Endothelial cell of umbilical vein (primary cell): Measurements from ENCODE around the gene PGBD2. TPM values are rescaled to one million over a fixed set of nuclear protein-coding genes. Genes with fewer than 3 reads are reported as not detected.

Experiments
- BruUV-seq: library from RNA; stranded (reverse); fragments of 400-500 nt; replicated peaks from 2 replicates; lab custom pipeline; 2021; lab: Mats Ljungman, UMichigan
- CTCF ChIA-PET: fragments of 300-600, 350-600 bp; sonication (Branson Sonifier 250); formaldehyde crosslinking; loops from one replicate; lab custom pipeline; 2021; ENCODE audit warnings: antibody characterized with exemption, inconsistent platforms; lab: Charles Lee
- POLR2A ChIA-PET: fragments of 300-600, 350-600 bp; sonication (Branson Sonifier 250); formaldehyde crosslinking; loops from one replicate; lab custom pipeline; 2021; ENCODE audit warnings: antibody characterized with exemption, inconsistent platforms; lab: Charles Lee
- DNase-seq: peaks from one replicate; pipeline ENCODE4 v3.0.0-alpha.2; 2011; ENCODE audit warnings: low read depth, low spot score
- FAIRE-seq: peaks from 2 replicates; lab custom pipeline; 2011; peaks lifted over from hg19 to GRCh38; lab: Jason Lieb, UNC
- H2AFZ ChIP-seq: 2 replicates; pipeline ENCODE4 v1.6.0; 2012; ENCODE audit warnings: low read depth, low read length, control low read depth, inconsistent platforms
- H3K27ac ChIP-seq: 2 replicates; pipeline ENCODE4 v1.5.1; 2011; ENCODE audit warnings: low read depth, mild to moderate bottlenecking, control low read depth, low read length, moderate library complexity; ENCODE audit not compliant: insufficient read depth
- H3K27me3 ChIP-seq, 2 experiments: 2 replicates each; pipeline versions ENCODE4 v1.6.0 to v1.6.1; 2011; ENCODE audit warnings: low read length in 2 of 2, mixed read lengths in 1 of 2; ENCODE audit not compliant: control insufficient read depth in 2 of 2, insufficient read depth in 2 of 2
- H3K36me3 ChIP-seq, 2 experiments: 2 replicates in 1 of 2; 3 replicates in 1 of 2; pipeline ENCODE4 v1.5.1; 2011; ENCODE audit warnings: low read length in 2 of 2, mild to moderate bottlenecking in 1 of 2, moderate library complexity in 1 of 2; ENCODE audit not compliant: control insufficient read depth in 2 of 2, insufficient read depth in 2 of 2; ENCODE audit errors: extremely low read depth in 1 of 2
- H3K4me1 ChIP-seq: 3 replicates; pipeline ENCODE4 v1.5.1; 2011; ENCODE audit warnings: mild to moderate bottlenecking, low read length; ENCODE audit not compliant: control insufficient read depth, insufficient read depth; ENCODE audit errors: extremely low read depth
- H3K4me2 ChIP-seq: 2 replicates; pipeline ENCODE4 v1.6.1; 2011; ENCODE audit warnings: low read length, control low read depth, mixed read lengths; ENCODE audit not compliant: insufficient read depth
- H3K4me3 ChIP-seq, 3 experiments: fragments of 200-600 bp in 1 of 3; sonication (generic), shearing (Covaris generic) in 1 of 3; replicated peaks in 1 of 3; 2 replicates each; pipeline ENCODE4 v1.5.1; 2011 to 2016; ENCODE audit warnings: control low read depth in 3 of 3, low read length in 3 of 3, mild to moderate bottlenecking in 2 of 3, inconsistent platforms in 1 of 3, low read depth in 1 of 3, moderate library complexity in 1 of 3; ENCODE audit not compliant: insufficient read depth in 1 of 3
- H3K79me2 ChIP-seq: 2 replicates; pipeline ENCODE4 v1.6.0; 2012; ENCODE audit warnings: low read length, inconsistent platforms; ENCODE audit not compliant: control insufficient read depth, insufficient read depth
- H3K9ac ChIP-seq: replicated peaks from 2 replicates; pipeline ENCODE3; 2011; ENCODE audit warnings: low read length, control low read depth; ENCODE audit not compliant: insufficient read depth; ENCODE audit errors: extremely low read depth
- H3K9me1 ChIP-seq: replicated peaks from 3 replicates; pipeline ENCODE4 v1.6.0; 2011; ENCODE audit warnings: mild to moderate bottlenecking, low read length; ENCODE audit not compliant: control insufficient read depth, insufficient read depth; ENCODE audit errors: extremely low read depth
- H3K9me3 ChIP-seq: replicated peaks from 2 replicates; pipeline ENCODE4 v1.5.1; 2012; ENCODE audit warnings: low read length, inconsistent platforms; ENCODE audit not compliant: control insufficient read depth, insufficient read depth
- H4K20me1 ChIP-seq: replicated peaks from 2 replicates; pipeline ENCODE3; 2011; ENCODE audit warnings: mild to moderate bottlenecking, low read length; ENCODE audit not compliant: control insufficient read depth, insufficient read depth; ENCODE audit errors: extremely low read depth
- CTCF ChIP-seq, 2 donors: IDR thresholded peaks; 1 replicate in 1 of 2; 2 replicates in 1 of 2; pipeline ENCODE4 v1.5.1; 2011; ENCODE audit warnings: low read length in 2 of 2, mild to moderate bottlenecking in 2 of 2, moderate library complexity in 2 of 2, control low read depth in 1 of 2, inconsistent platforms in 1 of 2, low read depth in 1 of 2; ENCODE audit not compliant: insufficient read depth in 1 of 2; ENCODE audit errors: extremely low read depth in 1 of 2
- EZH2 ChIP-seq: IDR thresholded peaks from 2 replicates; pipeline ENCODE4 v1.6.1; 2012; ENCODE audit warnings: borderline replicate concordance, low read depth, mild to moderate bottlenecking, moderate library complexity, low read length, inconsistent platforms; ENCODE audit not compliant: severe bottlenecking
- FOS ChIP-seq: IDR thresholded peaks from 2 replicates; pipeline ENCODE4 v1.6.1; 2011; ENCODE audit warnings: mild to moderate bottlenecking, low read length, moderate library complexity, borderline replicate concordance; ENCODE audit not compliant: insufficient read depth
- GATA2 ChIP-seq: IDR thresholded peaks from 2 replicates; pipeline ENCODE4 v1.7.0; 2011; ENCODE audit warnings: low read depth, mild to moderate bottlenecking, moderate library complexity, mixed read lengths, low read length; ENCODE audit not compliant: insufficient read length, insufficient read depth
- JUN ChIP-seq: IDR thresholded peaks from 2 replicates; pipeline ENCODE4 v1.6.1; 2011; ENCODE audit warnings: borderline replicate concordance, low read depth; ENCODE audit not compliant: insufficient read length, insufficient read depth
- MAX ChIP-seq: IDR thresholded peaks from 2 replicates; pipeline ENCODE4 v1.6.1; 2011; ENCODE audit not compliant: insufficient read depth, insufficient read length
- MYC ChIP-seq: IDR thresholded peaks from one replicate; pipeline ENCODE4 v1.6.1; 2011; ENCODE audit warnings: mild to moderate bottlenecking, low read depth, low read length
- POLR2A ChIP-seq: IDR thresholded peaks from 2 replicates; pipeline ENCODE4 v1.6.1; 2012; ENCODE audit warnings: low read depth, mild to moderate bottlenecking, control low read depth, low read length
- POLR2AphosphoS5 ChIP-seq: IDR thresholded peaks from 2 replicates; pipeline ENCODE4 v1.6.1; 2012; ENCODE audit warnings: low read depth, mild to moderate bottlenecking, control low read depth, low read length, moderate library complexity; ENCODE audit not compliant: insufficient read depth
- dilution Hi-C: fragments of 300-500 bp; cut with MboI; formaldehyde crosslinking; loops from one replicate; pipeline ENCODE4 v1.15.0; 2019; ENCODE audit warnings: low sequenced_read_pairs; ENCODE audit not compliant: extremely low pct_ligation_motif_present
- intact Hi-C: fragments of 100-400 bp; cut with micrococcal nuclease; formaldehyde crosslinking; loops from one replicate; pipeline ENCODE4 v1.10.0; 2022
- polyA plus RNA-seq, 4 experiments: library from polyadenylated mRNA; depleted of rRNA in 3 of 4; stranded (reverse) in 3 of 4; unstranded in 1 of 4; fragments of >200 nt; gene quantifications; 2 replicates each; pipeline versions ENCODE4 v1.2.1 to v1.2.3, GENCODE V29; 2011 to 2012; ENCODE audit warnings: missing spikeins in 1 of 4
- total RNA-seq: library from RNA; stranded (reverse); gene quantifications from 2 replicates; pipeline ENCODE4 v1.2.3, GENCODE V29; 2021

Gene PGBD2
- total and polyA plus RNA-seq, 2 donors (not counting 3 experiments of a cell fraction or from before 2014, with no cell fraction given), result 5.2 to 6.1 TPM

DNA sequence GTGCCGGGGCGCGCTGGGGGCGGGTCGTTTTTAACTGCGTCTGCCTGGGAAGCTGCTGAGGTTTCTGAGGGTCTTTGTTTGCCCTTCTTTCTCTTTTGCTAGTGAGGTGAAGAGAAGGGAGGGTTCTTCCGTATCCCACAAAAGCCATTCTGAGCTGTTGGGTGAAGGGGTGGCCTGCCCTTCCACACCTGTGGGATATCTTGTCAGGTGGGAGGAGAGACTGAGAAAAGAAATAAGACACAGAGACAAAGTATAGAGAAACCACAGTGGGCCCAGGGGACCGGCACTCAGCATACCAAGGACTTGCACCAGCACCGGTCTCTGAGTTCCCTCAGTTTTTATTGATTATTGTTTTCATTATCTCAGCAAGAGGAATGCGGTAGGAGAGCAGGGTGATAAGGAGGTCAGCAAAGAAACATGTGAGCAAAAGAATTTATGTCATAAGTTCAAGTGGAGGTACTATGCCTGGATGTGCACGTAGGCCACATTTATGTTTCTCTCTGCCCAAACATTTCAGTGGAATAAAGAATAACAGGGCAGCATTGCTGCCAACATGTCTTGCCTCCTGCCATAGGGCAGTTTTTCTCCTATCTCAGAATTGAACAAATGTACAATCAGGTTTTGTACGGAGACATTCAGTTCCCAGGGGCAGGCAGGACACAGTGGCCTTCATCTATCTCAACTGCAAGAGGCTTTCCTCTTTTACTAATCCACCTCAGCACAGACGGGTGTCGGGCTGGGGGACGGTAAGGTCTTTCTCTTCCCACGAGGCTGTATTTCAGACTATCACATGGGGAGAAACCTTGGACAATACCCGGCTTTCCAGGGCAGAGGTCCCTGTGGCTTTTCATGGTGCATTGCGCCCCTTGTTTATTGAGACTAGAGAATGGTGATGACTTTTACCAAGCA lies 972 bp downstream of the PGBD2 start:
- TSS peak; percentile 71 for BruUV-seq
- peak overlapping the region; percentile 52 to 74 (median 59) for H3K4me3 ChIP-seq
- H3K4me1 ChIP-seq, result peaks cover 9% of the 10 kb centered on the region
- H2AFZ ChIP-seq, result peak overlapping the region; percentile 96
- TF ChIP-seq CTCF (IDR thresholded peaks at IDR 0.05; ENCODE audit: extremely low read depth in 1 of 2, insufficient read depth in 1 of 2, low read depth in 1 of 2, low read length in 2 of 2) (no peak), POLR2AphosphoS5 (no peak), MYC (no peak), FOS (no peak), EZH2 (no peak), MAX (no peak), GATA2 (no peak), POLR2A (no peak), JUN (no peak)
- POLR2A ChIA-PET, result no interaction called here
- intact Hi-C loops (loop anchor here (1.0 kb wide), 6 partner anchors 17 to 81 kb away; partner anchors contain the start of genes ZNF672 and ZNF692), dilution Hi-C loops (no loop called here)
- no peaks in the 10 kb centered on the region for H3K79me2 ChIP-seq
- DNase-seq (no peak), FAIRE-seq (peak; percentile 15)
- no peaks in the 10 kb centered on the region for H3K27me3 ChIP-seq
- CTCF ChIA-PET, result no interaction called here
- H4K20me1 ChIP-seq, result no peaks in the 10 kb centered on the region
- peak overlapping the region; percentile 89 for H3K4me2 ChIP-seq
- no peaks in the 10 kb centered on the region for H3K9me1 ChIP-seq
- H3K27ac ChIP-seq, result peak overlapping the region; percentile 76
- peak overlapping the region; percentile 87 for H3K9ac ChIP-seq
- no peaks in the 10 kb centered on the region for H3K36me3 ChIP-seq
- H3K9me3 ChIP-seq, result no peaks in the 10 kb centered on the region
